Breast epithelium (tissue), 3 donors: Measurements from ENCODE around the gene NECTIN1.

Source experiments
- POLR2A ChIP-seq: fragments of 450-650 bp; IDR thresholded peaks from one replicate; pipeline ENCODE4 v1.6.1; 2016; ENCODE audit warnings: antibody characterized with exemption, mild to moderate bottlenecking, moderate library complexity
- POLR2AphosphoS5 ChIP-seq, 3 donors: sonication (generic); formaldehyde crosslinking; IDR thresholded peaks; one replicate each; pipeline ENCODE4 v1.6.1; 2017; ENCODE audit warnings: antibody characterized with exemption in 3 of 3
- TF ChIP-seq, protein P1 (sequence below), 3 donors: fragments of 450-650 bp; IDR thresholded peaks; one replicate each; pipeline ENCODE4 v1.5.1; 2016 to 2017; ENCODE audit warnings: antibody characterized with exemption in 3 of 3, mild to moderate bottlenecking in 3 of 3, moderate library complexity in 3 of 3

DNA sequence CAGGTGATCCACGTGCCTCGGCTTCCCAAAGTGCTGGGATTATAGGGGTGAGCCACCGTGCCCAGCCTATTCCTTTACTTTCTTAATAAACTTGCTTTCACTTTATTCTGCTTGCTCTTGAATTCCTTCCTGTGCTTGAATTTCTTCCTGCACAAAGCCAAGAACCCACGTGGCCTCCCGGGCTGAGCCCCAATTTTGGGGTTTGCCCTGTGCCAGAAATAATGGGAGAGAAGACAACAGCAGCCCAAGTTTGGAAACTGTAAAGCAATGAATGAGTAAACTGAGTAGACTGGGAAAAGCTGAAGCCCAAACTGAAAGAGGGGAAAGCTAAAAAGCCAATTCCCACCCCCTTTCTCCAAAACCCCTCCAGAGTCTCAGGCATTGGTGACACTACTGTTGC, 136.4 kb downstream of the NECTIN1 start:
- TF ChIP-seq, protein P1, sequence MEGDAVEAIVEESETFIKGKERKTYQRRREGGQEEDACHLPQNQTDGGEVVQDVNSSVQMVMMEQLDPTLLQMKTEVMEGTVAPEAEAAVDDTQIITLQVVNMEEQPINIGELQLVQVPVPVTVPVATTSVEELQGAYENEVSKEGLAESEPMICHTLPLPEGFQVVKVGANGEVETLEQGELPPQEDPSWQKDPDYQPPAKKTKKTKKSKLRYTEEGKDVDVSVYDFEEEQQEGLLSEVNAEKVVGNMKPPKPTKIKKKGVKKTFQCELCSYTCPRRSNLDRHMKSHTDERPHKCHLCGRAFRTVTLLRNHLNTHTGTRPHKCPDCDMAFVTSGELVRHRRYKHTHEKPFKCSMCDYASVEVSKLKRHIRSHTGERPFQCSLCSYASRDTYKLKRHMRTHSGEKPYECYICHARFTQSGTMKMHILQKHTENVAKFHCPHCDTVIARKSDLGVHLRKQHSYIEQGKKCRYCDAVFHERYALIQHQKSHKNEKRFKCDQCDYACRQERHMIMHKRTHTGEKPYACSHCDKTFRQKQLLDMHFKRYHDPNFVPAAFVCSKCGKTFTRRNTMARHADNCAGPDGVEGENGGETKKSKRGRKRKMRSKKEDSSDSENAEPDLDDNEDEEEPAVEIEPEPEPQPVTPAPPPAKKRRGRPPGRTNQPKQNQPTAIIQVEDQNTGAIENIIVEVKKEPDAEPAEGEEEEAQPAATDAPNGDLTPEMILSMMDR (IDR thresholded peaks at IDR 0.05) = no peak
- no peak for TF ChIP-seq POLR2A
- no peak for TF ChIP-seq POLR2AphosphoS5 (IDR thresholded peaks at IDR 0.05)
